HCT116 (cell line): Measurements from ENCODE around the gene DCLK3. TPM values are rescaled to one million over a fixed set of nuclear protein-coding genes. Genes with fewer than 3 reads are reported as not detected.

ENCODE experiments used
- ATAC-seq: fragments of 200-7000 bp; cut with Tn5 transposase; 2 replicates; pipeline ENCODE4 v1.9.1; 2020; ENCODE audit warnings: mild to moderate bottlenecking, moderate library complexity
- BruUV-seq: library from RNA; stranded (reverse); fragments of 400-500 nt; replicated peaks from 2 replicates; lab custom pipeline; 2021; lab: Mats Ljungman, UMichigan
- CTCF ChIA-PET: fragments of 300-600 bp; sonication (Branson Sonifier 250); formaldehyde crosslinking; loops from one replicate; lab custom pipeline; 2021; ENCODE audit warnings: antibody characterized with exemption; lab: Charles Lee
- POLR2A ChIA-PET: fragments of 300-600, 350-600 bp; sonication (Branson Sonifier 250); formaldehyde crosslinking; loops from one replicate; lab custom pipeline; 2021; ENCODE audit warnings: antibody characterized with exemption; lab: Charles Lee
- RAD21 ChIA-PET, 2 experiments: fragments of 300-600 bp; sonication (Branson Sonifier 250); formaldehyde crosslinking; loops; one replicate each; lab custom pipeline; 2023; ENCODE audit warnings: low total read pairs in 2 of 2; ENCODE audit not compliant: uncharacterized antibody in 2 of 2, unreplicated experiment in 2 of 2, low non-redundant PET in 1 of 2; lab: Charles Lee
- DNase-seq: peaks from one replicate; pipeline ENCODE4 v3.0.0-alpha.2; 2010; ENCODE audit warnings: low read depth, low spot score
- H2AFZ ChIP-seq: fragments of 200-600 bp; shearing (Covaris generic), sonication (generic); 2 replicates; pipeline ENCODE4 v1.6.1; 2017; ENCODE audit warnings: low read depth, mixed run types, mixed read lengths, antibody characterized with exemption, low read length; ENCODE audit not compliant: poor library complexity, severe bottlenecking
- H3K27ac ChIP-seq: 2 replicates; pipeline ENCODE4 v1.5.1; 2012; ENCODE audit warnings: low read depth, low read length
- H3K27me3 ChIP-seq: fragments of 200-600 bp; sonication (generic); 2 replicates; pipeline ENCODE4 v1.6.1; 2016; ENCODE audit warnings: mixed run types, low read length, mixed read lengths; ENCODE audit not compliant: insufficient read depth
- H3K36me3 ChIP-seq, 2 experiments: fragments of 200-500 bp in 1 of 2; fragments of 200-600 bp in 1 of 2; sonication (Bioruptor generic) in 1 of 2; sonication (generic) in 1 of 2; 2 replicates each; pipeline versions ENCODE4 v1.5.1 to v1.6.1; 2014 to 2016; ENCODE audit warnings: low read length in 2 of 2, inconsistent platforms in 1 of 2, mixed read lengths in 1 of 2, mixed run types in 1 of 2; ENCODE audit not compliant: insufficient read depth in 2 of 2, control insufficient read depth in 1 of 2
- H3K4me1 ChIP-seq, 2 experiments: fragments of 200-600 bp in 1 of 2; sonication (generic) in 1 of 2; 2 replicates each; pipeline versions ENCODE4 v1.5.1 to v1.6.1; 2012 to 2017; ENCODE audit warnings: low read length in 2 of 2, inconsistent platforms in 1 of 2, mild to moderate bottlenecking in 1 of 2, mixed read lengths in 1 of 2, mixed run types in 1 of 2, moderate library complexity in 1 of 2; ENCODE audit not compliant: insufficient read depth in 2 of 2, control insufficient read depth in 1 of 2
- H3K4me2 ChIP-seq: fragments of 200-600 bp; sonication (generic); 2 replicates; pipeline ENCODE4 v1.6.1; 2017; ENCODE audit warnings: mixed run types, low read length, mixed read lengths
- H3K4me3 ChIP-seq, 2 experiments: fragments of 200-600 bp in 1 of 2; sonication (generic) in 1 of 2; replicated peaks in 1 of 2; 2 replicates each; pipeline ENCODE4 v1.5.1; 2011 to 2016; ENCODE audit warnings: low read length in 2 of 2, control low read depth in 1 of 2, low read depth in 1 of 2, mild to moderate bottlenecking in 1 of 2, mixed read lengths in 1 of 2, mixed run types in 1 of 2
- H3K79me2 ChIP-seq: fragments of 200-600 bp; sonication (generic); 2 replicates; pipeline ENCODE4 v1.6.1; 2017; ENCODE audit warnings: mild to moderate bottlenecking, mixed run types, low read length, moderate library complexity, mixed read lengths; ENCODE audit not compliant: insufficient read depth
- H3K9ac ChIP-seq: fragments of 200-600 bp; sonication (generic); 2 replicates; pipeline ENCODE4 v1.6.1; 2016; ENCODE audit warnings: low read length, mixed read lengths
- H3K9me2 ChIP-seq: fragments of 200-600 bp; sonication (generic), shearing (Covaris generic); 2 replicates; pipeline ENCODE4 v1.6.1; 2017; ENCODE audit warnings: mixed run types, mild to moderate bottlenecking, moderate library complexity; ENCODE audit not compliant: insufficient read depth
- H3K9me3 ChIP-seq, 2 experiments: fragments of 200-500 bp in 1 of 2; fragments of 200-600 bp in 1 of 2; sonication (Bioruptor generic) in 1 of 2; sonication (generic) in 1 of 2; 2 replicates each; pipeline ENCODE4 v1.6.1; 2014 to 2017; ENCODE audit warnings: low read length in 2 of 2, mixed read lengths in 2 of 2, inconsistent platforms in 1 of 2, low read depth in 1 of 2, mild to moderate bottlenecking in 1 of 2, mixed run types in 1 of 2, moderate library complexity in 1 of 2; ENCODE audit not compliant: control insufficient read depth in 1 of 2, insufficient read depth in 1 of 2
- H4K20me1 ChIP-seq: fragments of 200-600 bp; sonication (generic), shearing (Covaris generic); 2 replicates; pipeline ENCODE4 v1.6.1; 2017; ENCODE audit warnings: mixed run types, mild to moderate bottlenecking, moderate library complexity; ENCODE audit not compliant: insufficient read depth
- ATF3 ChIP-seq: IDR thresholded peaks from 2 replicates; pipeline ENCODE4 v1.6.1; 2012
- EGR1 ChIP-seq: IDR thresholded peaks from 2 replicates; pipeline ENCODE4 v1.6.1; 2012; ENCODE audit warnings: low read depth
- ELF1 ChIP-seq: IDR thresholded peaks from 2 replicates; pipeline ENCODE4 v1.6.1; 2012; ENCODE audit warnings: low read depth, borderline replicate concordance
- EZH2phosphoT487 ChIP-seq: fragments of 200-600 bp; IDR thresholded peaks from 2 replicates; pipeline ENCODE4 v1.6.1; 2018; ENCODE audit warnings: antibody characterized with exemption, borderline replicate concordance
- JUND ChIP-seq: IDR thresholded peaks from 2 replicates; pipeline ENCODE4 v1.6.1; 2012
- MAX ChIP-seq: IDR thresholded peaks from 2 replicates; pipeline ENCODE4 v1.6.1; 2012
- POLR2A ChIP-seq: IDR thresholded peaks from 2 replicates; pipeline ENCODE4 v1.7.0; 2011; ENCODE audit warnings: borderline replicate concordance; ENCODE audit not compliant: insufficient read depth, insufficient read length; ENCODE audit errors: extremely low read depth
- REST ChIP-seq: IDR thresholded peaks from 2 replicates; pipeline ENCODE4 v1.6.1; 2012; ENCODE audit warnings: low read depth
- SP1 ChIP-seq: IDR thresholded peaks from 2 replicates; pipeline ENCODE4 v1.6.1; 2012; ENCODE audit warnings: low read depth
- SRF ChIP-seq: IDR thresholded peaks from 2 replicates; pipeline ENCODE4 v1.6.1; 2012; ENCODE audit warnings: low read depth
- ZBTB33 ChIP-seq: IDR thresholded peaks from 2 replicates; pipeline ENCODE4 v1.6.1; 2011; ENCODE audit warnings: mild to moderate bottlenecking, low read length, moderate library complexity; ENCODE audit not compliant: insufficient replicate concordance; ENCODE audit errors: extremely low read depth
- ZFX ChIP-seq: fragments of 450-650 bp; IDR thresholded peaks from 2 replicates; pipeline ENCODE4 v1.6.1; 2017
- intact Hi-C: fragments of 100-400 bp; cut with micrococcal nuclease; formaldehyde crosslinking; loops from 2 replicates; pipeline ENCODE4 v1.10.0; 2022
- total RNA-seq: library from RNA; stranded (reverse); gene quantifications from one replicate; pipeline ENCODE4 v1.2.1, GENCODE V29; 2021; ENCODE audit not compliant: unreplicated experiment

Gene DCLK3
- total RNA-seq, 1 experiment from 2014 or later = not detected

GRCh38 chr3:36771931-36772330 lies 7.6 kb upstream of the DCLK3 start:
- H3K36me3 ChIP-seq = no peaks in the 10 kb centered on the region
- H3K9me3 ChIP-seq = no peaks in the 10 kb centered on the region
- POLR2A ChIA-PET = no interaction called here
- H3K4me3 ChIP-seq = no peak overlapping the region
- no peak overlapping the region for H3K27ac ChIP-seq
- H2AFZ ChIP-seq = no peak overlapping the region
- RAD21 ChIA-PET = no interaction called here
- H3K4me1 ChIP-seq = no peaks in the 10 kb centered on the region
- no peak for ATAC-seq
- H3K79me2 ChIP-seq = no peaks in the 10 kb centered on the region
- no peaks in the 10 kb centered on the region for H4K20me1 ChIP-seq
- H3K9ac ChIP-seq = no peak overlapping the region
- BruUV-seq = no TSS peak
- no peak for DNase-seq
- CTCF ChIA-PET = no interaction called here
- H3K9me2 ChIP-seq = no peaks in the 10 kb centered on the region
- intact Hi-C loops = no loop called here
- no peak for TF ChIP-seq MAX
- TF ChIP-seq SP1 = no peak
- no peak for TF ChIP-seq POLR2A
- TF ChIP-seq ZBTB33 = no peak
- no peak for TF ChIP-seq ZFX
- peaks cover 58% of the 10 kb centered on the region for H3K27me3 ChIP-seq
- H3K4me2 ChIP-seq = no peak overlapping the region

GRCh38 chr3:36769926-36770325 lies 5.6 kb upstream of the DCLK3 start:
- no peak for ATAC-seq
- no peaks in the 10 kb centered on the region for H3K9me2 ChIP-seq
- ChIA-PET CTCF (no interaction called here), RAD21 (no interaction called here), POLR2A (no interaction called here)
- no peaks in the 10 kb centered on the region for H3K4me1 ChIP-seq
- intact Hi-C loops = no loop called here
- H3K27ac ChIP-seq = no peak overlapping the region
- no TSS peak for BruUV-seq
- H3K36me3 ChIP-seq = no peaks in the 10 kb centered on the region
- no peaks in the 10 kb centered on the region for H4K20me1 ChIP-seq
- DNase-seq = no peak
- H3K79me2 ChIP-seq = no peaks in the 10 kb centered on the region
- H3K9me3 ChIP-seq = no peaks in the 10 kb centered on the region
- no peak overlapping the region for H3K9ac ChIP-seq
- H3K27me3 ChIP-seq = peaks cover 54% of the 10 kb centered on the region
- H2AFZ ChIP-seq = no peak overlapping the region
- no peak overlapping the region for H3K4me3 ChIP-seq
- no peak overlapping the region for H3K4me2 ChIP-seq
- TF ChIP-seq REST (no peak), JUND (no peak), ATF3 (no peak), SP1 (no peak), SRF (no peak), EZH2phosphoT487 (no peak), POLR2A (no peak), ZBTB33 (no peak), ELF1 (no peak), EGR1 (no peak)
